ENCODE data around the gene RGS7.

GRCh38 chr1:241229711-241230110 is 127.3 kb downstream of the RGS7 start:
- TF ChIP-seq CTCF (IDR thresholded peaks at IDR 0.05; ENCODE audit: poor library complexity), result no peak
- no peak for TF ChIP-seq EZH2 (IDR thresholded peaks at IDR 0.05; ENCODE audit: borderline replicate concordance)

Measured in hepatocyte (in vitro differentiated cells).